ENCODE data around the gene TARS1. TPM values are rescaled to one million over a fixed set of nuclear protein-coding genes. Genes with fewer than 3 reads are reported as not detected.

Gene TARS1
- total and polyA plus RNA-seq, 2 of the 4 experiments (the other 2 are of a cell fraction), result 90.8 to 175 TPM

GRCh38 chr5:33501899-33502298 is 61.1 kb downstream of the TARS1 start:
- H4K91ac ChIP-seq (ENCODE audit: insufficient read depth, low read depth, low read length), result no peak overlapping the region
- H3K9me1 ChIP-seq (ENCODE audit: insufficient read depth, low read length), result peaks cover 4% of the 10 kb centered on the region; the same call in 1 of the 2 replicates
- dilution Hi-C loops (cut with HindIII; ENCODE audit: low sequenced_read_pairs, unreplicated experiment), result no loop called here
- CTCF ChIA-PET, result no interaction called here
- no peak overlapping the region for H3K9ac ChIP-seq (ENCODE audit: low read depth, low read length)
- no peak overlapping the region for H2BK20ac ChIP-seq (ENCODE audit: low read depth, low read length)
- H3K18ac ChIP-seq (ENCODE audit: low read depth, low read length), result no peak overlapping the region
- no peak overlapping the region for H3K4me2 ChIP-seq (ENCODE audit: low read depth, low read length)
- H3K36me3 ChIP-seq (ENCODE audit: control insufficient read depth, insufficient read depth, low read length), result no peaks in the 10 kb centered on the region
- intact Hi-C loops (cut with micrococcal nuclease), result no loop called here
- H2BK5ac ChIP-seq (ENCODE audit: low read depth, low read length, poor library complexity, severe bottlenecking), result no peak overlapping the region
- no peak overlapping the region for H3K14ac ChIP-seq (replicated peaks; ENCODE audit: low read depth, low read length)
- H2AK9ac ChIP-seq (replicated peaks; ENCODE audit: low read depth, low read length, poor library complexity), result no peak overlapping the region
- H2AK5ac ChIP-seq (ENCODE audit: low read depth, low read length), result no peak overlapping the region
- H3K4me3 ChIP-seq (ENCODE audit: insufficient read depth, low read depth, low read length), result no peak overlapping the region
- H2BK15ac ChIP-seq (ENCODE audit: low read depth, low read length), result no peak overlapping the region
- no peaks in the 10 kb centered on the region for H3K79me1 ChIP-seq (ENCODE audit: low read depth in 1 of 2, low read length in 2 of 2)
- no peak for TF ChIP-seq POLR2A (IDR thresholded peaks at IDR 0.05; ENCODE audit: low read depth, low read length)
- TF ChIP-seq RCOR1 (IDR thresholded peaks at IDR 0.05; ENCODE audit: insufficient replicate concordance, low read length), result no peak
- no peak for TF ChIP-seq RAD21 (IDR thresholded peaks at IDR 0.05; ENCODE audit: low read length)
- POLR2A ChIA-PET (ENCODE audit: unreplicated experiment), result no interaction called here
- in situ Hi-C loops (cut with MboI; ENCODE audit: low sequenced_read_pairs), result no loop called here
- no peak overlapping the region for H4K8ac ChIP-seq (ENCODE audit: low read depth in 2 of 2, low read length in 2 of 2)
- no peaks in the 10 kb centered on the region for H3K27me3 ChIP-seq (ENCODE audit: control insufficient read depth, insufficient read depth, low read length)
- no peak overlapping the region for H2AFZ ChIP-seq (replicated peaks; ENCODE audit: low read length, poor library complexity)
- no peak overlapping the region for H3K27ac ChIP-seq (ENCODE audit: insufficient read depth, low read length)
- no peak for ATAC-seq (ENCODE audit: low read depth)
- no peaks in the 10 kb centered on the region for H4K20me1 ChIP-seq (ENCODE audit: insufficient read depth, low read length)
- no peak overlapping the region for H4K5ac ChIP-seq (ENCODE audit: low read depth, low read length)
- BruUV-seq (replicated peaks), result no TSS peak
- 92% methylated on average over 11 of the region's 27 CpGs; no CpG with 5 or more reads in 1 of the 2 experiments for WGBS, 2 experiments (ENCODE audit: extremely low coverage in 2 of 2, insufficient read length in 1 of 2)
- H3K9me3 ChIP-seq (ENCODE audit: control insufficient read depth, insufficient read depth, low read length), result no peaks in the 10 kb centered on the region
- no peaks in the 10 kb centered on the region for H3K4me1 ChIP-seq (ENCODE audit: control insufficient read depth, insufficient read depth, low read length)
- H2BK120ac ChIP-seq (ENCODE audit: low read depth, low read length), result no peak overlapping the region
- H3K23ac ChIP-seq (ENCODE audit: low read depth, low read length), result no peak overlapping the region
- H3K4ac ChIP-seq (ENCODE audit: low read depth, low read length), result no peak overlapping the region
- H3K56ac ChIP-seq (ENCODE audit: extremely low read depth, insufficient read depth, low read length), result no peak overlapping the region
- no peak for DNase-seq

All from IMR-90 (cell line).